Prostate gland (tissue), 2 donors: ENCODE data around the gene MGAT4C. TPM values are rescaled to one million over a fixed set of nuclear protein-coding genes. Genes with fewer than 3 reads are reported as not detected.
"Not testable (repeated sequence)": the region's sequence is repeated elsewhere in the genome, so short reads cannot be mapped to it uniquely, and the experiment has no call there.

Source experiments
- DNase-seq: peaks from one replicate; pipeline ENCODE4 v3.0.0-alpha.2; 2019; ENCODE audit warnings: low spot score
- H3K27ac ChIP-seq, 2 donors: fragments of 200-600 bp; sonication (generic); 2 replicates each; pipeline ENCODE4 v1.5.1; 2017 to 2019
- H3K27me3 ChIP-seq: fragments of 200-600 bp; sonication (generic); replicated peaks from 2 replicates; pipeline ENCODE4 v1.5.1; 2019; ENCODE audit not compliant: insufficient read depth
- H3K36me3 ChIP-seq, 2 donors: fragments of 200-600 bp; sonication (generic); 1 replicate in 1 of 2; 2 replicates in 1 of 2; pipeline versions ENCODE4 v1.5.1 to v1.8.1; 2017 to 2019
- H3K4me1 ChIP-seq: fragments of 200-600 bp; sonication (generic); replicated peaks from 2 replicates; pipeline ENCODE4 v1.5.1; 2019
- H3K4me3 ChIP-seq, 2 donors: fragments of 200-600 bp; sonication (generic); 2 replicates each; pipeline ENCODE4 v1.5.1; 2017 to 2019
- H3K9me3 ChIP-seq: fragments of 200-600 bp; sonication (generic); 2 replicates; pipeline ENCODE4 v1.5.1; 2017
- CTCF ChIP-seq, 4 experiments: fragments of 200-600 bp in 2 of 4; fragments of 450-650 bp in 2 of 4; sonication (generic) in 2 of 4; IDR thresholded peaks; 1 replicate in 3 of 4; 2 replicates in 1 of 4; pipeline ENCODE4 v1.5.1; 2016 to 2019; ENCODE audit warnings: antibody characterized with exemption in 4 of 4, mild to moderate bottlenecking in 2 of 4, moderate library complexity in 2 of 4
- POLR2A ChIP-seq: fragments of 450-650 bp; IDR thresholded peaks from one replicate; pipeline ENCODE4 v1.6.1; 2016; ENCODE audit warnings: antibody characterized with exemption, mild to moderate bottlenecking
- POLR2AphosphoS5 ChIP-seq: sonication (generic); formaldehyde crosslinking; IDR thresholded peaks from one replicate; pipeline ENCODE4 v1.6.1; 2017; ENCODE audit warnings: antibody characterized with exemption
- WGBS: methylation state at CpG from one replicate; pipeline ENCODE4 v1.1.5; 2018; 5-methylcytosine and 5-hydroxymethylcytosine counted together
- intact Hi-C: fragments of 100-400 bp; cut with DNase I; formaldehyde crosslinking; loops from one replicate; pipeline ENCODE4 v1.14.2; 2022
- total RNA-seq, 2 donors: library from RNA; depleted of rRNA; stranded (reverse); fragments of >200 nt; gene quantifications; one replicate each; pipeline ENCODE4 v1.1.0, GENCODE V29; 2016

MGAT4C gene
- total RNA-seq, result 1 to 10 TPM in 1 of 2 donors, under 1 TPM in 1; under 0.01 to 2.6 TPM

GRCh38 chr12:86256163-86256562 lies at the start of gene MGAT4C:
Gene MGAT4C (minus strand): TSS chr12:86256391.
- intact Hi-C loops, result no loop called here

DNA sequence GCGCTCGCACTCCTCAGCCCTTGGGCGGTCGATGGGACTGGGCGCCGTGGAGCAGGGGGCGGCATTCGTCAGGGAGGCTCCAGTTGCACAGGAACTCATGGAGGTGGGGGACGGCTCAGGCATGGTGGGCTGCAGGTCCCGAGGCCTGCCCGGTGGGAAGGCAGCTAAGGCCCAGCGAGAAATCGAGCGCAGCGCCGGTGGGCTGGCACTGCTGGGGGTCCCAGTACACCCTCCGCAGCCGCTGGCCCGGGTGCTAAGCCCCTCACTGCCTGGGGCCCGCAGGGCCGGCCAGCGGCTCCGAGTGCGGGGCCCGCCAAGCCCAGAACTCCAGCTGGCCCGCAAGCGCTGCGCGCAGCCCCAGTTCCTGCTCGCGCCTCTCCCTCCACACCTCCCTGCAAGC lies 40.2 kb upstream of the MGAT4C start:
- DNase-seq, H3K27me3 ChIP-seq, H3K36me3 ChIP-seq, H3K4me1 ChIP-seq, H3K9me3 ChIP-seq, H3K27ac ChIP-seq, intact Hi-C loops, H3K4me3 ChIP-seq: not testable (repeated sequence)
- 98% methylated on average over 19 of the region's 31 CpGs for WGBS

More at GRCh38 chr12:86256163-86256562, at the start of gene MGAT4C:
- H3K9me3 ChIP-seq, result no peaks in the 10 kb centered on the region
- no peak within 1 kb of the TSS for H3K4me3 ChIP-seq
- no peak within 1 kb of the TSS for H3K27ac ChIP-seq
- WGBS, result 20% methylated on average over 3 of the region's 3 CpGs
- TF ChIP-seq POLR2AphosphoS5 (no peak), CTCF (IDR thresholded peaks at IDR 0.05) (no peak), POLR2A (no peak)
- no peak for DNase-seq
- no peaks in the 10 kb centered on the region for H3K36me3 ChIP-seq
- no peaks in the 10 kb centered on the region for H3K27me3 ChIP-seq
- no peaks in the 10 kb centered on the region for H3K4me1 ChIP-seq

DNA sequence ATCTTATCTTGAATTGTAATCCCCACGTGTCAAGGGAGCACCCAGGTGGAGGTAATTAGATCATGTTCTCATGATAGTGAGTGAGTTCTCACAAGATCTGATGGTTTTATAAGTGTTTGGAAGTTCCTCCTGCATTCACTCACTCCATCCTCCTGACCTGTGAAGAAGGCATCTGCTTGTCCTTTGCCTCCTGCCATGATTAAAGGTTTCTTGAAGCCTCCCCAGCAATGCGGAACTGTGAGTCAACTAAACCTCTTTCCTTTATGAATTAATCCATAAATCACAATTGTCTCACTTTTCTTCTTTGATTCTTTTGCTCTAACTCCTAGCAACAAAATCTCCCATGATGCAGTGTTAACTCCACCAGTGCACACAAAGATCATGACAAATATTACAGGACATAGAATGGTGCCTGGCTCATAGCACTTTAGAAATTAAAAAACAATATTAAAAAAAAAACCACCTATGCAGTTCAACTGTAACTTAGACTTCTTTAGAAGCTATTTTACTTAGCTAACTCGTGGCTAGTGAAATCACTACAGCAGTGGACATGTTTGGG lies 37.6 kb upstream of the MGAT4C start:
- intact Hi-C loops, result no loop called here
- Histone ChIP-seq H3K4me3 (no peak overlapping the region), H3K27me3 (no peaks in the 10 kb centered on the region), H3K27ac (no peak overlapping the region), H3K36me3 (no peaks in the 10 kb centered on the region), H3K9me3 (no peaks in the 10 kb centered on the region), H3K4me1 (no peaks in the 10 kb centered on the region)
- TF ChIP-seq CTCF (IDR thresholded peaks at IDR 0.05) (no peak), POLR2AphosphoS5 (no peak), POLR2A (no peak)
- no peak for DNase-seq
- WGBS, result 59% methylated on average over 3 of the region's 3 CpGs

GRCh38 chr12:86292480-86292879 lies 36.3 kb upstream of the MGAT4C start:
- Histone ChIP-seq H3K27ac (no peak overlapping the region), H3K4me1 (no peaks in the 10 kb centered on the region), H3K27me3 (no peaks in the 10 kb centered on the region), H3K36me3 (no peaks in the 10 kb centered on the region), H3K4me3 (no peak overlapping the region), H3K9me3 (no peaks in the 10 kb centered on the region)
- WGBS, result 69% methylated on average over 3 of the region's 3 CpGs
- TF ChIP-seq POLR2AphosphoS5 (no peak), POLR2A (no peak), CTCF (IDR thresholded peaks at IDR 0.05) (no peak)
- DNase-seq, result no peak
- intact Hi-C loops, result no loop called here

DNA sequence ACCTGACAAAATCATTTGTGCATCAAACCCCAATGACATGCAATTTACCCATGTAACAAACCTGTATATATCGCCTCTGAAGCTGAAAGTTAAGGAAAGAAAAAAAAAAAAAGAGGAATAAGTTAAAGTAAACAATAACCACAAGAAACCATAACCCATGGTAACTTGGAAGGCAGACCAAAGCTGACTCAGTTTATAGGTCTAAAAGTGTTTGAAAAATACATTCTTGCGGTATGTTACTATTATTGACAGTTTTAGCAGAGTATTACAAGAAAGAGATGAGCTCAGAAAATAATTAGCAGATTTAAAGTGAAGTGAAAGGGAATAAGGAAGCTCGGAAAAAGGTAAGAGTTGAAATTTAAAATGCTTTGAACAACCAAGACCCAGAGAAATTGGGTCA lies 34.4 kb upstream of the MGAT4C start:
- TF ChIP-seq POLR2AphosphoS5, result no peak
- no peak for TF ChIP-seq POLR2A
- TF ChIP-seq CTCF (IDR thresholded peaks at IDR 0.05), result no peak
- intact Hi-C loops, result no loop called here

More for the DNA sequence above, 34.4 kb upstream of the MGAT4C start:
- Histone ChIP-seq H3K9me3 (no peaks in the 10 kb centered on the region), H3K4me1 (no peaks in the 10 kb centered on the region), H3K36me3 (no peaks in the 10 kb centered on the region), H3K4me3 (no peak overlapping the region), H3K27me3 (no peaks in the 10 kb centered on the region), H3K27ac (no peak overlapping the region)
- DNase-seq, result no peak
- 84% methylated on average over 3 of the region's 3 CpGs for WGBS
